Endothelial cell of umbilical vein (primary cell): Measurements from ENCODE around the gene SLC5A3.

Experiments
- EZH2 ChIP-seq: IDR thresholded peaks from 2 replicates; pipeline ENCODE4 v1.6.1; 2012; ENCODE audit warnings: borderline replicate concordance, low read depth, mild to moderate bottlenecking, moderate library complexity, low read length, inconsistent platforms; ENCODE audit not compliant: severe bottlenecking
- TF ChIP-seq, protein P1 (sequence below), 2 donors: IDR thresholded peaks; 1 replicate in 1 of 2; 2 replicates in 1 of 2; pipeline ENCODE4 v1.5.1; 2011; ENCODE audit warnings: low read length in 2 of 2, mild to moderate bottlenecking in 2 of 2, moderate library complexity in 2 of 2, control low read depth in 1 of 2, inconsistent platforms in 1 of 2, low read depth in 1 of 2; ENCODE audit not compliant: insufficient read depth in 1 of 2; ENCODE audit errors: extremely low read depth in 1 of 2

DNA sequence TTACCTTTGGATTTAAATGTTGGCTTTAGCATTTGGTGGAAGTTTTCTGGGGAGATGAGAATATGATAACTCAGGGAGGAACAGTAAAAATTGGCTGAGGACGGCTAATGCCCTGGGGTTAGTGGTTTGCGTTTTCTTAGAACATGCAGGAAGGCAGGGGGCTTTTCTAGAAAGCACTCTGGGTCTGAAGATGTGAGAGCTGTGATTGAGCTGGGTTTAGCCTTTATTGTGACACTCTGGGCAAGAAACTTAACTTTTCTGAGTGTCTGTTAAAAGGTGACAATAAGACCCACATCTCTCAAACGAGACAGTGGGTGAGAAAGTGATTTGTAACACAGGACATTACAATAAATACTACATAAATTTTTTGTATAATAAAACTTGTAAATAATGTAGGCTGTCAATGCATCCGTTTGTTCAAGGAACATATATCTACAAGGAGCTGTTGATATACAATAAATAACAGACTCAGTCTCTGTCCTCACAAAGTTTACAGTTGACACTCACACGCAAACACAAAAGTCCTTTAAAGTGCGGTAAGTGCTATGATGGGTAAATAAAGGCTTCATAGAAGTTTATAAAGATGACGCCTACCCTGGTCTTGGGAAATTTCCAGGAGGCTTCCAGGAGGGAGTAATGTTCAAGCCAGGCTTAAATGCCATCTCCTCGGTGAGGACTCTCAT, 49.5 kb upstream of the SLC5A3 start:
- TF ChIP-seq, protein P1, sequence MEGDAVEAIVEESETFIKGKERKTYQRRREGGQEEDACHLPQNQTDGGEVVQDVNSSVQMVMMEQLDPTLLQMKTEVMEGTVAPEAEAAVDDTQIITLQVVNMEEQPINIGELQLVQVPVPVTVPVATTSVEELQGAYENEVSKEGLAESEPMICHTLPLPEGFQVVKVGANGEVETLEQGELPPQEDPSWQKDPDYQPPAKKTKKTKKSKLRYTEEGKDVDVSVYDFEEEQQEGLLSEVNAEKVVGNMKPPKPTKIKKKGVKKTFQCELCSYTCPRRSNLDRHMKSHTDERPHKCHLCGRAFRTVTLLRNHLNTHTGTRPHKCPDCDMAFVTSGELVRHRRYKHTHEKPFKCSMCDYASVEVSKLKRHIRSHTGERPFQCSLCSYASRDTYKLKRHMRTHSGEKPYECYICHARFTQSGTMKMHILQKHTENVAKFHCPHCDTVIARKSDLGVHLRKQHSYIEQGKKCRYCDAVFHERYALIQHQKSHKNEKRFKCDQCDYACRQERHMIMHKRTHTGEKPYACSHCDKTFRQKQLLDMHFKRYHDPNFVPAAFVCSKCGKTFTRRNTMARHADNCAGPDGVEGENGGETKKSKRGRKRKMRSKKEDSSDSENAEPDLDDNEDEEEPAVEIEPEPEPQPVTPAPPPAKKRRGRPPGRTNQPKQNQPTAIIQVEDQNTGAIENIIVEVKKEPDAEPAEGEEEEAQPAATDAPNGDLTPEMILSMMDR (IDR thresholded peaks at IDR 0.05; ENCODE audit: extremely low read depth in 1 of 2, insufficient read depth in 1 of 2, low read depth in 1 of 2, low read length in 2 of 2): no peak
- no peak for TF ChIP-seq EZH2
